GM18508 (cell line): ENCODE data around the gene TCAP.
"Not testable (repeated sequence)": the region's sequence is repeated elsewhere in the genome, so short reads cannot be mapped to it uniquely, and the experiment has no call there.

Source experiments
- ATAC-seq: cut with Tn5 transposase; IDR thresholded peaks from one replicate; pipeline ENCODE4 v1.9.1; 2021; ENCODE audit warnings: moderate number of reproducible peaks; ENCODE audit not compliant: insufficient read depth, unreplicated experiment

TCAP gene

GRCh38 chr17:39701012-39701783 is 36.0 kb downstream of the TCAP start:
- no peak for ATAC-seq

GRCh38 chr17:39701784-39702422 is 36.8 kb downstream of the TCAP start:
- ATAC-seq = no peak

GRCh38 chr17:39702901-39703893 is 38.0 kb downstream of the TCAP start:
- no peak for ATAC-seq

- no peak for ATAC-seq
Measured at GRCh38 chr17:39703913-39704312, 38.8 kb downstream of the TCAP start.

GRCh38 chr17:39704821-39705551 is 39.8 kb downstream of the TCAP start:
- no peak for ATAC-seq

- no peak for ATAC-seq
Measured at GRCh38 chr17:39705786-39706348, 40.7 kb downstream of the TCAP start.

GRCh38 chr17:39706383-39706782 is 41.2 kb downstream of the TCAP start:
- no peak for ATAC-seq

- no peak for ATAC-seq
Measured at GRCh38 chr17:39706921-39707337, 41.8 kb downstream of the TCAP start.

- ATAC-seq = no peak
Measured at GRCh38 chr17:39709319-39709997, 44.3 kb downstream of the TCAP start.

- ATAC-seq = no peak
Measured at GRCh38 chr17:39709998-39710964, 45.1 kb downstream of the TCAP start.

GRCh38 chr17:39711071-39711470 is 45.9 kb downstream of the TCAP start:
- not testable (repeated sequence) for ATAC-seq

- no peak for ATAC-seq
Measured at GRCh38 chr17:39711851-39712250, 46.7 kb downstream of the TCAP start.

- ATAC-seq = no peak
Measured at GRCh38 chr17:39714234-39714633, 49.1 kb downstream of the TCAP start.

GRCh38 chr17:39715375-39716072 is 50.4 kb downstream of the TCAP start:
- no peak for ATAC-seq
